Muscle of leg (tissue), 11 donors: ENCODE results near the gene RET. TPM values are rescaled to one million over a fixed set of nuclear protein-coding genes. Genes with fewer than 3 reads are reported as not detected.
"Not testable (repeated sequence)": the region's sequence is repeated elsewhere in the genome, so short reads cannot be mapped to it uniquely, and the experiment has no call there.

ENCODE experiments used
- DNase-seq: peaks from one replicate; pipeline ENCODE4 v3.0.0; 2013
- H3K27ac ChIP-seq: one replicate; pipeline ENCODE4 v1.5.1; 2013; ENCODE audit warnings: mild to moderate bottlenecking, low read length, control low read depth
- H3K27me3 ChIP-seq: one replicate; pipeline ENCODE4 v1.6.1; 2013; ENCODE audit warnings: low read length; ENCODE audit not compliant: control insufficient read depth, insufficient read depth
- H3K36me3 ChIP-seq: one replicate; pipeline ENCODE4 v1.6.1; 2013; ENCODE audit warnings: low read length; ENCODE audit not compliant: control insufficient read depth, insufficient read depth
- H3K4me1 ChIP-seq: one replicate; pipeline ENCODE4 v1.6.1; 2013; ENCODE audit warnings: low read length; ENCODE audit not compliant: control insufficient read depth, insufficient read depth
- H3K4me3 ChIP-seq: one replicate; pipeline ENCODE4 v1.5.1; 2013; ENCODE audit warnings: low read length, control low read depth
- H3K9me3 ChIP-seq: replicated peaks from 2 replicates; pipeline ENCODE4 v1.6.1; 2013; ENCODE audit warnings: low read depth, low read length; ENCODE audit not compliant: control insufficient read depth
- WGBS: methylation state at CpG from one replicate; pipeline ENCODE4 v1.1.5; 2013; ENCODE audit warnings: missing lambda C conversion rate; ENCODE audit not compliant: insufficient coverage; 5-methylcytosine and 5-hydroxymethylcytosine counted together
- polyA plus RNA-seq, 8 donors: library from polyadenylated mRNA; unstranded; fragments of 120-200 nt; gene quantifications; one replicate each; pipeline versions ENCODE4 v1.2.1 to v1.2.3, GENCODE V29; 2013; ENCODE audit warnings: inconsistent platforms in 1 of 8, low replicate concordance in 1 of 8; ENCODE audit not compliant: insufficient read length in 8 of 8, insufficient read depth in 1 of 8
- total RNA-seq: library from RNA; stranded (reverse); fragments of 120-200 nt; gene quantifications from one replicate; pipeline ENCODE4 v1.2.4, GENCODE V29; 2013

Gene RET
- total and polyA plus RNA-seq, 9 donors: 0.95 to 4.3 (median 1.6) TPM

DNA sequence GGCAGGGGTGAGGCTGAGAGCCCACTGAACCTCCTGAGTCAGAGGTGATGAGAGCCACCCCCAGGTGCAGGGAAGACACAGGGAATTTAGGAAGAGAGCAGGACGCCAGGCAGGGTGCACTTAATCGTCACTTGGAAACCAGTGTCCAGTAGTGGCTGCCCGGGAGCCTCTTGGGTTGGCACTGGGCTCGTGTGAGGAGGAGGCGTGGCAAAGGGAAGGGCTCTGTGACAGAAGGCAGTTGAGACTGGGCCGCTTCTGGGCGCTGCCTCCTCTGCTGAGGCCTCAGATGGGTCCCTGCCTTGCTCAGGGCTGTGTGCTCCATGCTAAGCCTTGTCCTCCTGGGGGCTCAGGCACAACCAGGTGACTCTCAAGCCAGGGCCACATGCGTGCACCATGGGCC, 13.3 kb downstream of the RET start:
- Histone ChIP-seq H3K4me1 (peaks cover 17% of the 10 kb centered on the region), H3K9me3 (no peaks in the 10 kb centered on the region), H3K27ac (no peak overlapping the region), H3K36me3 (no peaks in the 10 kb centered on the region), H3K27me3 (peaks cover 2% of the 10 kb centered on the region), H3K4me3 (no peak overlapping the region)
- no peak for DNase-seq
- 73% methylated on average over 6 of the region's 8 CpGs for WGBS

DNA sequence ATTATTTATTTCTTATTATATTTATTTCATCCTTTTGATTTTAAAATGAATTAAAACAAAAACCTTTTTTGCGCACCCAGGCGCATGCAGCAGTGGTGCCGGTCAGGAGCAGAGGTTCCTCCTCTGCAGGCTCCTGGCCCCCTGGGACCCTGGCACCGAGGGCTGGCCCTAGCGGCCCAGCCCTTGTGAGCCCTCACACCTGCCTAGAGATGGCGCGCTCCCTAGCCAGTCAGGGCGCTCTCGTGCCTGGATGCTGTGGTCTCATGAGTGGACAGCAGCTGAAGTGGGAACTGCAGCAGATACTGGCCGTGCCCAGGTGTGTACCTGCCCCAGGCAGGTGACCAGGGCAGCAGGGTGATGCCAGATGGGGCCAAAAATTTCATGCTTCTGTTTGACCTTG, 13.8 kb downstream of the RET start:
- Histone ChIP-seq H3K4me1 (peaks cover 17% of the 10 kb centered on the region), H3K36me3 (no peaks in the 10 kb centered on the region), H3K4me3 (no peak overlapping the region), H3K27ac (no peak overlapping the region), H3K27me3 (peaks cover 2% of the 10 kb centered on the region), H3K9me3 (no peaks in the 10 kb centered on the region)
- 87% methylated on average over 10 of the region's 10 CpGs for WGBS
- DNase-seq: no peak

DNA sequence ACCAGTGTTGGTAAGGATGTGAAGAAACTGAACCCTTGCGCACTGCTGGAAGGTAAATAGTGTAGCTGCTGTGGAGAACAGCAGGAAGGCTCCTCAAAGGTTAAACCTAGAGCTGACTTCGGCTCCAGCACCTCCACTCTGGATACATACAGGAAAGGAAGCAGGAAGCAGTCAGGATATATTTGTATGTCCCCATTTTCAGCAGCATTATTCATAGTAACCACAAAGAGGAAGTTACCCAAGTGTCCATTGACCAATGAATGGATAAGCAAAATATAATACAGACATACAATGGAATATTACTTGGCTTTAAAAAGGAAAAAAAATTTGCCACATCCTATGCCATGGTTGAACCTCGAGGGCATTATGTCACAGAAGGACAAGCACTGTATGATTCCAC, 15.0 kb downstream of the RET start:
- no peak for DNase-seq
- H3K27ac ChIP-seq: no peak overlapping the region
- WGBS: 67% methylated on average over 1 of the region's 3 CpGs
- no peak overlapping the region for H3K4me3 ChIP-seq
- H3K27me3 ChIP-seq: peaks cover 8% of the 10 kb centered on the region
- H3K36me3 ChIP-seq: no peaks in the 10 kb centered on the region
- peaks cover 7% of the 10 kb centered on the region for H3K4me1 ChIP-seq
- no peaks in the 10 kb centered on the region for H3K9me3 ChIP-seq

DNA sequence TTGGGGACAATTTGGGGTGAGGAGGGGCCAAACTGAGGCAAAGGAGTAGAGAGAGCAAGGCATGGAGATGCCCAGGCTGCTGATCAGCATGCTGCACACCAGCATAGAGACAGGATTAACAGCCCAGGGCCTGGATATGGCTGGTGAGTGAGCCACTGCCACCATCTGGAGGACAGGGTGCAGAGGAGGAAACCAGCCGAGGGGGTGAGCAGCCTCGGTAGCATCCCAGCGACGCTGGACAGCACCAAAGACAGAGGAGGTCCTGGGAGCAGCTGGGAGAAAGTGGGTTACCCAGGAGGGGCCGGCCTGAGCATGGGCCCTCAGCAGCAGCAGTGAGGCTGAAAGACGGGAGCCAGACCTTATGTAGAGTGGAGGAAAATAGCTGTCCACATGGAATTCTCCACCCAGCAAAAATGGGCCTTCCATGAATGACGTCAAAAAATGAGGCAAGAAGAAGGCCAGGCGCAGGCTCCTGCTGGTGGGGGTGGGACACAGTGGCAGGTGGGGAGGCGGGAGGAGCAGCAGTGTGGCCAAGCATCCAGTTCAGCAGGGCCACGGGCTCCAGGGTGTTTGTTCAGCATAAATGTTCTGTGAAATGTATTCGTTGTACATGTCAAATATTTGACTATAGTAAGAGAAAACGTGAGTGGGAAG, 16.7 kb downstream of the RET start:
- H3K4me3 ChIP-seq: no peak overlapping the region
- 22% methylated on average over 12 of the region's 12 CpGs for WGBS

DNA sequence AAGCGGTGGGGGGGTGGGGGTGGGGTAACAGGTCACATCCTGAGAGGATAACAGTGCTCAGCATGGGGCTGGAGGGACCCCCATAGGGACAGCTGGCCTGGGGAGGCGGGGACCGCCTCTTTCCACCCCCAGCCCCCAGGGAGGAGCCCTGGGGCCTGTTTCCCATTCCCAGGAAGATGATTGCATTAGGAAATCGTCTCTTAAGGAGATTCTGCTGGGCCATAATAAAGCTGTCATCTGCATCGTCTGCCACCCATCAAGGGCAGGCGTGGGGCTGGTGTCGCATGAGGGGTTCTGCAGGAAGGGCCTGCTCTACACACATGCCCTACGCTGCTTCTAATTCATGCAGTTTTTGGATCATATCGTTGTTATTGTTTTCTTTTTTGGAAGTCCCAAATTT, 17.2 kb downstream of the RET start:
- H3K9me3 ChIP-seq: no peaks in the 10 kb centered on the region
- peaks cover 6% of the 10 kb centered on the region for H3K4me1 ChIP-seq
- 41% methylated on average over 6 of the region's 9 CpGs for WGBS
- DNase-seq: no peak
- no peak overlapping the region for H3K27ac ChIP-seq
- H3K27me3 ChIP-seq: peaks cover 13% of the 10 kb centered on the region
- no peak overlapping the region for H3K4me3 ChIP-seq
- no peaks in the 10 kb centered on the region for H3K36me3 ChIP-seq

More for the DNA sequence above, 16.7 kb downstream of the RET start:
- Histone ChIP-seq H3K9me3 (no peaks in the 10 kb centered on the region), H3K36me3 (no peaks in the 10 kb centered on the region), H3K4me1 (peaks cover 6% of the 10 kb centered on the region), H3K27ac (no peak overlapping the region), H3K27me3 (peaks cover 13% of the 10 kb centered on the region)
- no peak for DNase-seq

DNA sequence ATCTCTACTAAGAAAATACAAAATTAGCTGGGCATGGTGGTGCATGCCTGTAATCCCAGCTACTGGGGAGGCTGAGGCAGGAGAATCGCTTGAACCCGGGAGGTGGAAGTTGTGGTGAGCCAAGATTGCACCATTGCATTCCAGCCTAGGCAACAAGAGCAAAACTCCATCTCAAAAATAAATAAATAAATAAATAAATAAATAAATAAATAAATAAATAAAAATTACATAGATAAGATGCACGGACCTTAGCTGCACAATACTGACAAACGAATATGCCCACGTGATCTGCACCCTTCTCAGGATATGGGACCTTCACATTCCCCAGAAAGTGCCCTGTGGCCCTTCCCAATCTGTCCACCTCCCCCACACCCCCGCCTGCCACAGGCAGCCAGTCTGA, 22.5 kb downstream of the RET start:
- H3K36me3 ChIP-seq, H3K9me3 ChIP-seq, DNase-seq, H3K27ac ChIP-seq, H3K4me1 ChIP-seq, H3K4me3 ChIP-seq: not testable (repeated sequence)
- H3K27me3 ChIP-seq: peaks cover 28% of the 10 kb centered on the region
- 72% methylated on average over 3 of the region's 6 CpGs for WGBS

DNA sequence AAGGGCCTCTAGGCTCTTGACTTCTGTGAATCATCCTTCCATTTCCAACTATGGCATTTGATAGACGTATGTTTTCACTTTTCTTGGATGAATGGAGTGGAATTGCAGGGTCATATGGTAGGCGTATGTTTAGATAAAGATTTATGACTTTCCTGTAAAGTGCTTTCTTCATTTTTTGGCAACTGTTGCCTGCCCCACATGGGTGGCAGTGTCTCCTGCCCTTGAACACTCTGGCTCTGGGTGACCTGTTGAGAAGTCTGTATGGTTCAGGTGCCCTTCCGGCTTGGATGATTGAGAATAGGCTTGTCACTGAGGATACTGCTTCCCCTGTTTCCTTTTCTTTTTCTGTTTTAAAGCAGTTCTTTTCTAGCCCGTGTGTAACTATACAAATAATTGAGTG, 23.1 kb downstream of the RET start:
- 80% methylated on average over 1 of the region's 4 CpGs for WGBS
- Histone ChIP-seq H3K36me3 (no peaks in the 10 kb centered on the region), H3K4me3 (no peak overlapping the region), H3K27me3 (peaks cover 34% of the 10 kb centered on the region), H3K9me3 (no peaks in the 10 kb centered on the region), H3K4me1 (peaks cover 5% of the 10 kb centered on the region), H3K27ac (no peak overlapping the region)
- no peak for DNase-seq

DNA sequence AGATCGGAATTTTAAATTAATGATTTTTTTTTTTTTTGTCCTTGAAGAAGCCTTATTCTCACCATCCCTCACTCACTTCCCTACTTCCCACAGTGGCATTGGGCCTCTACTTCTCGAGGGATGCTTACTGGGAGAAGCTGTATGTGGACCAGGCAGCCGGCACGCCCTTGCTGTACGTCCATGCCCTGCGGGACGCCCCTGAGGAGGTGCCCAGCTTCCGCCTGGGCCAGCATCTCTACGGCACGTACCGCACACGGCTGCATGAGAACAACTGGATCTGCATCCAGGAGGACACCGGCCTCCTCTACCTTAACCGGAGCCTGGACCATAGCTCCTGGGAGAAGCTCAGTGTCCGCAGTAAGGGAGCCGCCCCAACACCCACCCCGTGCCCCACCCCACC, 23.5 kb downstream of the RET start:
- peaks cover 8% of the 10 kb centered on the region for H3K4me1 ChIP-seq
- 83% methylated on average over 10 of the region's 17 CpGs for WGBS
- H3K4me3 ChIP-seq: no peak overlapping the region
- no peaks in the 10 kb centered on the region for H3K9me3 ChIP-seq
- peaks cover 39% of the 10 kb centered on the region for H3K27me3 ChIP-seq
- no peak for DNase-seq
- H3K36me3 ChIP-seq: no peaks in the 10 kb centered on the region
- no peak overlapping the region for H3K27ac ChIP-seq

DNA sequence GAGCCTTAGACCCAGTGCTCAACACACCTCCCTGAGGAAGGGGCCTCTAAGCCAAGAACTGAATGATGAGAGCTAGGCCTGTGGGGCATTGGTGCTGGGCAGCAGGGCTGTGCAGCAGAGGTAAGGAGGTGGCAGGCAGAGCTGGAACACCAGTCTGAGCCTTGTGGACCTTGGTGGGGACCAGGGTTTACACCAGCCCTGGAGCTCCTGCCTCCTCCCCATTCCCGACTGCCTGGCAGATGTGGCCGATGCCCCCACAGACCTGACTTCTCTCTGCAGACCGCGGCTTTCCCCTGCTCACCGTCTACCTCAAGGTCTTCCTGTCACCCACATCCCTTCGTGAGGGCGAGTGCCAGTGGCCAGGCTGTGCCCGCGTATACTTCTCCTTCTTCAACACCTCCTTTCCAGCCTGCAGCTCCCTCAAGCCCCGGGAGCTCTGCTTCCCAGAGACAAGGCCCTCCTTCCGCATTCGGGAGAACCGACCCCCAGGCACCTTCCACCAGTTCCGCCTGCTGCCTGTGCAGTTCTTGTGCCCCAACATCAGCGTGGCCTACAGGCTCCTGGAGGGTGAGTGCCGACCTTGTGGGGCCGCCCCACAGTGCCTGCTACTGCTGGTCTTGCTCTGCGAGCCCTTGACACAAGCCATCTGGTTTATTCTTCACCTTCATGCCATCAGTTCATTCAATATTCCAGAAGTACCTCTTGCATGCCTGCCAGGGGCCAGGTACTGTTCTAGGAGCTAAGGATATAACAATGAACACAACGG, 25.4 kb downstream of the RET start:
- Histone ChIP-seq H3K27ac (no peak overlapping the region), H3K27me3 (peaks cover 32% of the 10 kb centered on the region), H3K4me3 (no peak overlapping the region), H3K4me1 (peaks cover 12% of the 10 kb centered on the region), H3K36me3 (no peaks in the 10 kb centered on the region), H3K9me3 (no peaks in the 10 kb centered on the region)
- 76% methylated on average over 19 of the region's 19 CpGs for WGBS
- no peak for DNase-seq

DNA sequence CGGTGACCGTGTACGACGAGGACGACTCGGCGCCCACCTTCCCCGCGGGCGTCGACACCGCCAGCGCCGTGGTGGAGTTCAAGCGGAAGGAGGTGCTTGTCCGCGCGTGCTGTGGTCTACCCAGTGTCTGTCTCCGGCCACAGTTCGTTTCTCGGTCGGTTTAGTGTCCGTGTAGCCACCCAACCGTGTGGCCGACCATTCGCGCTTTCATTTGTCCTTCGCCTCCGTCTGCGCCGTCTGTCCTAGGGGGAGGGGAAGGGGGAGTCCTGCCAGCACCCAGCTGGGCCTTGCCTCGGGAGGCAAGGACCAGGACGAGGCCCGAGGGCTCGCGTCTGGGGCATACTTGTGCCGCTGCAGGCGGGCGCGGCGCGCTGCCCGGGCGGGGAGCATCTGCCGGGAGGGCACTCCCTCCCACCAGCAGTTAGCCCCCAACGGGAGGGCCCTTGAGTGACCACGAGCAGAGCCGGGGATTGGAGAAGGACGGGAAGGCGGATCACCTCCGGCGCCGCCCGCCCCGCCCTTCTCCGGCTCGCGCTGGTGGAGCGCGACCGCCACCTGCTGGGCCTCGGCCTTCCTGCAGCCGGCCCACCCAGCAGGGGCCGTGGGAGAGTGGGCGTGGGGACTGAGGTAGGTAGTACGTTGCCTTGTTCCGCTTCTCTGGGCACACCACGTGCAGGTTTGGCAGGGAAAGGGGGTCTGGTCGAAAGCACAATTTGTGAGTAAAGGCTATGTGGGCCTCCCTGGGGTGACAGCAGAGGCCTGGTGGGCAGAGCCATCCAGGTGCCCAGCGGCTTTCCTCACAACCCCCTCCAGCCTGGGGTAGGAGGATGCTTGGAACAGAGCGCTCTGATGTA, 28.5 kb downstream of the RET start:
- no peak overlapping the region for H3K27ac ChIP-seq
- peaks cover 28% of the 10 kb centered on the region for H3K27me3 ChIP-seq
- no peaks in the 10 kb centered on the region for H3K9me3 ChIP-seq
- peak overlapping the region; percentile 56 for H3K4me3 ChIP-seq
- DNase-seq: peak; percentile 86
- peaks cover 20% of the 10 kb centered on the region for H3K4me1 ChIP-seq
- WGBS: 2% methylated on average over 68 of the region's 71 CpGs
- H3K36me3 ChIP-seq: no peaks in the 10 kb centered on the region
